Measurements from ENCODE around the gene NPY. TPM values are rescaled to one million over a fixed set of nuclear protein-coding genes. Genes with fewer than 3 reads are reported as not detected.

NPY gene
- total RNA-seq, 1 experiment from 2014 or later: not detected

DNA sequence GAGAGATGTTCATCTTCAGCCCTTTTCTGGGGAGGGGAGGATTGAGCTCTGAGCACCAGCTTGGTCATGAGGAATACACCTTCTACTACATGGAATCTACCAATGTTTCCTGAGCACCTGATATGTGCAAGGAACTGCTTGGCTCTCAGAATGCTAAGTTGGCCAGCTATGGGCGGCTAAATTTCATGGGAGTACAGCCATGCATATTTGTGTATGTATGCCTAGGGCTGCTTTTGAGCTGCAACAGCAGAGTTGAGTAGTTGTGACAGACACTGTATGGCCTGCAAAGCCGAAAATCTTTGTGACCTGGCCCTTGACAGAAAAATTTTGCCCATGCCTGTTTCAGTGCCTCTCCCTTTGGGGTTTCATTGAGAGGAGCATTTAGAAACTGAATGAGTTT is 44.9 kb downstream of the NPY start:
- Mint-ChIP-seq H3K4me3 (ENCODE audit: unreplicated experiment) (no peak overlapping the region), H3K9me3 (ENCODE audit: unreplicated experiment) (peaks cover 9% of the 10 kb centered on the region), H3K27ac (ENCODE audit: low read depth, unreplicated experiment) (no peak overlapping the region), H3K4me1 (ENCODE audit: insufficient read depth, unreplicated experiment) (no peaks in the 10 kb centered on the region), H3K36me3 (ENCODE audit: insufficient read depth, unreplicated experiment) (peaks cover 5% of the 10 kb centered on the region), H3K27me3 (ENCODE audit: insufficient read depth, unreplicated experiment) (no peaks in the 10 kb centered on the region)
- ChIA-PET POLR2A (no interaction called here), CTCF (interaction anchor here (1.2 kb wide), 1 partner anchor 53 kb away, joined by 3 read pairs; no protein-coding TSS in a partner anchor)
- intact Hi-C loops (cut with micrococcal nuclease): no loop called here
- DNase-seq (ENCODE audit: unreplicated experiment): no peak
- no TSS peak for BruUV-seq (replicated peaks)
- TF ChIP-seq, protein P1, sequence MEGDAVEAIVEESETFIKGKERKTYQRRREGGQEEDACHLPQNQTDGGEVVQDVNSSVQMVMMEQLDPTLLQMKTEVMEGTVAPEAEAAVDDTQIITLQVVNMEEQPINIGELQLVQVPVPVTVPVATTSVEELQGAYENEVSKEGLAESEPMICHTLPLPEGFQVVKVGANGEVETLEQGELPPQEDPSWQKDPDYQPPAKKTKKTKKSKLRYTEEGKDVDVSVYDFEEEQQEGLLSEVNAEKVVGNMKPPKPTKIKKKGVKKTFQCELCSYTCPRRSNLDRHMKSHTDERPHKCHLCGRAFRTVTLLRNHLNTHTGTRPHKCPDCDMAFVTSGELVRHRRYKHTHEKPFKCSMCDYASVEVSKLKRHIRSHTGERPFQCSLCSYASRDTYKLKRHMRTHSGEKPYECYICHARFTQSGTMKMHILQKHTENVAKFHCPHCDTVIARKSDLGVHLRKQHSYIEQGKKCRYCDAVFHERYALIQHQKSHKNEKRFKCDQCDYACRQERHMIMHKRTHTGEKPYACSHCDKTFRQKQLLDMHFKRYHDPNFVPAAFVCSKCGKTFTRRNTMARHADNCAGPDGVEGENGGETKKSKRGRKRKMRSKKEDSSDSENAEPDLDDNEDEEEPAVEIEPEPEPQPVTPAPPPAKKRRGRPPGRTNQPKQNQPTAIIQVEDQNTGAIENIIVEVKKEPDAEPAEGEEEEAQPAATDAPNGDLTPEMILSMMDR (IDR thresholded peaks at IDR 0.05; ENCODE audit: unreplicated experiment): no peak

DNA sequence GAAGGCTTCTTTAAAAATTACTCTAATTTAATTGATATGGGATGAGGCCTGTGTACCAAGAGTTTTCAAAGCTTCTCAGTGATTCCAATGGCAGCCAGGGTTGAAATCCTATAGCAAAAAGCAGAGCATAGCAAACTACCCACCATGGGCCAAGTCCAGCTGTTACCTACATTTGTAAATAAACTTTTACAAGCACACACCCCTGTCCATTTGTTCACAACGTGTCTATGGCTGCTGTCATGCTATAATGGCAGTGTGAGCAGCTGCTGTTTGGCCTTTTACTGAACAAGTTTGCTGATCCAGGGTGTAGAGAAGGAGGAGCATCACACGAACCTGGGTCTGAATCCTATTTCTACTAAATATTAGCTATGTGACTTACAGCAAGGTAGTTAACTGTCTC is 50.0 kb downstream of the NPY start:
- POLR2A ChIA-PET: no interaction called here

DNA sequence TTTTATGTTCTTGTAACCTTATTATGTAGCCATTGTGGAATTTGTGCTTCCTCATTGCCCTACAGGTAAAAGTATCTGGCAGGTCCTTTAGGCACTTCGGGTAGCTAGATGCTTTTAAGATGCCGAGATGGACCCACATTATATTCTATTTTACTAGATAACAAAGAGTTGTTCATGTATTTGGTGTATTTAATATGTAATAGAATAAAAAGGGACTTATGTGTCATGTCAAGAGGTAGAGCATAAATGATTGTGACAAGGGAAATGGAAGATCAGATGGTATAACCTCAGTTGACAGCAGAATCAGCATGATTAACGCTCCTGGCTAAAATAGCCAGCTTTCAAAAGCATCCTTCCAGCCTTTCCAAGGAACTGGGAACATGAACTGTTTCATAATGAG is 50.6 kb downstream of the NPY start:
- POLR2A ChIA-PET: no interaction called here
- intact Hi-C loops (cut with micrococcal nuclease): no loop called here
- TF ChIP-seq, protein P1 (IDR thresholded peaks at IDR 0.05; ENCODE audit: unreplicated experiment): no peak
- peaks cover 5% of the 10 kb centered on the region for H3K36me3 Mint-ChIP-seq (ENCODE audit: insufficient read depth, unreplicated experiment)
- CTCF ChIA-PET: interaction anchor here (0.7 to 1.3 kb wide), 3 partner anchors 47 to 759 kb away, joined by 3 to 6 read pairs (median 4); no protein-coding TSS in a partner anchor
- BruUV-seq (replicated peaks): no TSS peak
- peaks cover 9% of the 10 kb centered on the region for H3K9me3 Mint-ChIP-seq (ENCODE audit: unreplicated experiment)
- no peaks in the 10 kb centered on the region for H3K27me3 Mint-ChIP-seq (ENCODE audit: insufficient read depth, unreplicated experiment)
- no peak overlapping the region for H3K4me3 Mint-ChIP-seq (ENCODE audit: unreplicated experiment)
- H3K27ac Mint-ChIP-seq (ENCODE audit: low read depth, unreplicated experiment): no peak overlapping the region
- no peak for DNase-seq (ENCODE audit: unreplicated experiment)
- H3K4me1 Mint-ChIP-seq (ENCODE audit: insufficient read depth, unreplicated experiment): no peaks in the 10 kb centered on the region

More for the DNA sequence above, 50.0 kb downstream of the NPY start:
- Mint-ChIP-seq H3K4me3 (ENCODE audit: unreplicated experiment) (no peak overlapping the region), H3K27ac (ENCODE audit: low read depth, unreplicated experiment) (no peak overlapping the region), H3K27me3 (ENCODE audit: insufficient read depth, unreplicated experiment) (no peaks in the 10 kb centered on the region), H3K36me3 (ENCODE audit: insufficient read depth, unreplicated experiment) (peaks cover 5% of the 10 kb centered on the region), H3K9me3 (ENCODE audit: unreplicated experiment) (peaks cover 9% of the 10 kb centered on the region), H3K4me1 (ENCODE audit: insufficient read depth, unreplicated experiment) (no peaks in the 10 kb centered on the region)
- BruUV-seq (replicated peaks): no TSS peak
- intact Hi-C loops (cut with micrococcal nuclease): no loop called here
- CTCF ChIA-PET: interaction anchor here (0.8 to 1.3 kb wide), 3 partner anchors 47 to 760 kb away, joined by 3 to 6 read pairs (median 4); no protein-coding TSS in a partner anchor
- TF ChIP-seq, protein P1 (IDR thresholded peaks at IDR 0.05; ENCODE audit: unreplicated experiment): no peak
- no peak for DNase-seq (ENCODE audit: unreplicated experiment)

DNA sequence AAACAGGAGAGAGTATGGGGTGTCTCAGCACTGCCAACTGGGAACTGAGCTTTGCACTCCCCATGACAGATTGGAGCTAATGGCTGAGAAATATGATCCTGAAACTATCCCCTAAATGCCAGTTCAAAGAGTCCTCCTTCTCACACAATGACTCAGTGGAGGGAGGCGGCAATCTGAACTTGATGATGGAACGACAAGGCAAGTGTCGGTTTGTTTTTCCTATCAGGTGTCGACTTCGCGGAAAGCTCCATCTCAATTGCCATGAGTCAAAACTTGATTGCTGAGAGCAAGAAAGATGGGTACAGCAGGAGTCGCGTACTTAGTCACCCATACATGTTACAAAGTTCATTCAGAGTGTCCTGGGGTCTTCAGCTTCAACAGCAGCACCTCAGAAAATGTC is 52.5 kb downstream of the NPY start:
- no TSS peak for BruUV-seq (replicated peaks)
- H3K27me3 Mint-ChIP-seq (ENCODE audit: insufficient read depth, unreplicated experiment): no peaks in the 10 kb centered on the region
- TF ChIP-seq, protein P1 (IDR thresholded peaks at IDR 0.05; ENCODE audit: unreplicated experiment): no peak
- DNase-seq (ENCODE audit: unreplicated experiment): peak; percentile 30
- peaks cover 9% of the 10 kb centered on the region for H3K9me3 Mint-ChIP-seq (ENCODE audit: unreplicated experiment)
- H3K4me3 Mint-ChIP-seq (ENCODE audit: unreplicated experiment): no peak overlapping the region
- peaks cover 5% of the 10 kb centered on the region for H3K36me3 Mint-ChIP-seq (ENCODE audit: insufficient read depth, unreplicated experiment)
- no peaks in the 10 kb centered on the region for H3K4me1 Mint-ChIP-seq (ENCODE audit: insufficient read depth, unreplicated experiment)
- POLR2A ChIA-PET: no interaction called here
- H3K27ac Mint-ChIP-seq (ENCODE audit: low read depth, unreplicated experiment): no peak overlapping the region
- intact Hi-C loops (cut with micrococcal nuclease): no loop called here
- CTCF ChIA-PET: interaction anchor here (0.7 kb wide), 1 partner anchor 14 kb away, joined by 3 read pairs; no protein-coding TSS in a partner anchor

All from MCF 10A (cell line).